HG03135 (cell line): ENCODE data around the gene EXOC3L1.

Experiments
- ATAC-seq: cut with Tn5 transposase; IDR thresholded peaks from one replicate; pipeline ENCODE4 v1.9.1; 2021; ENCODE audit warnings: mild to moderate bottlenecking, moderate library complexity; ENCODE audit not compliant: unreplicated experiment

The EXOC3L1 gene

DNA sequence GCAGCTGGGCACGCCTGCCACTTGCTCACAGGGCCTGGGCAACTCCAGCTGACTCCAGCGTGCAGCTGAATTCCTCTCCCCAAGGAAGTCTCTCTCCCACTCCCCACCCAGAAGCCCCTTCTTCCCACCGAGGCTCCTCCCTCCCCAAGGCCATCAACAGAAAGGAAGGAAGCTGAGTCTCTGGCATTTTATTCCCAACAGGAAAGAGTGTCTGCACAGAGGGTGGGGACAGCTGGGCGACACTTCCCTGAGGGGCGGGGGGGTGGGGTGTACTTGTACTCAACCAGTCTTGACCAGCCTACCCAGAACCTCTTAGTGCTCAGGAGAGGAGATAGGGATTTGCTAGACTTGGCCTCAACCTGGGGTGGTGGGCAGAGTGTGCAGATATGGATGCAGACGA lies at the start of gene EXOC3L1:
TSS of gene EXOC3L1 (minus strand) at position 96 of the 400 bp plus-strand sequence. CDS start 460 bp downstream, outside the sequence.
- ATAC-seq: no peak

DNA sequence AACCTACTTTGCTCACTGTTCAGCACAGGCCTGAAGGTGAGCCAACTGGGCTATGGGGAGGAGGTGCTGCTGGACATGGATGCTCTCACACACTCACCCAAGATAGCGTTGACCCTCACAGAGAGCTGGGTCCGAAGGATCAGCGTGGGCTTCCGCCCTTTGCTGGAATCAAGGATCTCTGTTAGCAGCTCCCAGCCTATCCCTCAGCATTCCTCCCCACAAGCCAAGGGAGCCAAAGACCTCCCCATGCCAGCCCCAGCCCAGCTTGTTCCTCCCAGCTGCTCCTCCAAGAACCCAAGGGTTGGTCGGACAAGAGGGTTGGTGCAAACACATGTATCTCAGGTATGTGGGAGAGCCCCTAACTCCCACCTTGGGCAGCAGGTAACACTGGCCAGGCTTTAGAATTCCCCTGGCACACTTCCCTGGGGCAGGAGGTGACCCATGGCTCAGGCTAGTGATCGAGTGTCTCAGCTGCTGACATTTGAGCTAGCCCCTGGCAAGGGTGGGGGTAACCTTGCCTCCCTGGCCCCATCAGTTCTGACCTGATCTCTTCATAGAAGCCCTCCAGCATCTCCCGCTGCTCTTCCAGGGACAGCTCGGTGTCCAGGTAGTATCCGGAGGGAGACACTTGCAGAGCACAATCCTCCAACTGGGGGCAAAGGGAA lies 49.0 kb upstream of the EXOC3L1 start:
- ATAC-seq: no peak

- ATAC-seq: no peak
Observed at GRCh38 chr16:67238278-67238575, 48.3 kb upstream of the EXOC3L1 start.

GRCh38 chr16:67237396-67238277 lies 47.7 kb upstream of the EXOC3L1 start:
- ATAC-seq: no peak

- no peak for ATAC-seq
Observed at GRCh38 chr16:67236563-67237395, 46.8 kb upstream of the EXOC3L1 start.

DNA sequence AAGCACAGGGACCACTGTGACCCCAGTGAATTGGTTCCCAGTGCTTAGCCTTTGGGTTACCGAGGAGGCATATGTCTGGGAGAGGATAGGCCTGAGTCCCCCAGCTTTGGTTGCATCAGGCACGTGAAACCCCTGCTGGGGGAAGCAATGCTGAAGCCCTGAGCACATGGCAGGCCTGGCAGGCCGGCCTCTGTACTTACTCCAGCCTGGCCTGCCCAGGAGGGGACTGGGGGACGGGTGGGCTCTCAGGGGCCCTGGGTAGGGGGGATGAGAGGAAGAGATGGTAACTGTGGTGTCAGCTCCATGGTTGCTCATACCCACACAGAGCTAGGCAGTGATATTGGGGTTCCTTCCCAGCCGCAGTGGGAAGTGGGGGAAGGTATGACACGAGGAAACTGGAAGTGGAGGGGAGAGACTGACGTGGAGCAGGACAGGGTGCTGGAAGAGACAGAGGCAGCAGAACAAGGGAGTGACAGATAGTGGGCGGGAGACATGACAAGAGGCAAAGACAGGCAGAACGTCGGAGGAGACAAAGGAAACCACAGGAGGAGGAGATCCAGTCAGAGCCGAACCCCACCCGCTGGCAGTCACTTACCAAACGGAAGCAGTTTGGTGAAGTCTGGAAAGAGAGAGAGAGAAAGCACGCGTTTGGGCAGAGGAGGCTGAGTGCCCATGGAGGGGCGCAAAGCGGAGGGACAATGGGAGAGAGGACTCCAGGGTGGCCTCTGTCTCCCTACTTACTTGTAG lies 46.1 kb upstream of the EXOC3L1 start:
- ATAC-seq: no peak

DNA sequence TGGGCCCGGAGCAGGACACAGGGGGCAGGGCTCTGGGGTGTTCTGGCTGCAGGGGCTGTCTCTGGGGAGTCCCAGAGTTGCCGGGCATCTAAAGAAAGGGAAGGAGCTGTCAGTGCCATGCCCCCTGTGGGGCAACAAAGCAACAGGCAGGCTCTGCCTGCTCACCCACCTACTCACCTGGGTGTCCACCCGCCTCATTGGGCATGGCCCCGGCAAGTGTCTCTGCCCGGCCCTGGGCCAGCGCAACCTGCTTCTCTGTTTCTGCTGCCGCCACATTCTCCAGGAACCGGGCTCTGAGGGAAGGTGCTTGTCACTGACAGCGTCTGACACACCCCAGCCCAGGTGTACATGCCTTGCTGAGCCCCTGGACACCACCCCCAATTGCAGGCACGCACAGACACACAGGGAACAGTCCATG lies 44.3 kb upstream of the EXOC3L1 start:
- ATAC-seq: no peak

DNA sequence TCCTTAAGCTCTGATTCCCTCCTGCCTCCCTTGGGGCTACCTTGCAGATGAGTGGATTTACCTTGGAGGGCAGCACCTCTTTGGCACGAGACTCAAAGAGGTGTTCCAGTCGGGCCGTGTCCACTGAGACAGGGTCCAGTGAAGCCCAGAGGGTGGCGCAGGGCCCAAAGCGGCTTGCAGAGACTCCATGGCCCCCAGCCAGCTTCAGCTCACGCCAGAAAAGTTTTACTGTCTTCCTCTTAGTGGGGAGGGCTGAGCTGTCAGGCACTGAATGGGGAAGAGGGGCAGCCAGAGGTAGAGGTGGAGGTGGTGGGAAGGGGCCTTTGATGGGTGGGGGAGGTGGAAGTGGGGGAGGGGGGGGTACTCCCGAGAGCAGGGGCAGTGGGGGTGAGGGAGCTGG lies 43.7 kb upstream of the EXOC3L1 start:
- ATAC-seq: no peak

DNA sequence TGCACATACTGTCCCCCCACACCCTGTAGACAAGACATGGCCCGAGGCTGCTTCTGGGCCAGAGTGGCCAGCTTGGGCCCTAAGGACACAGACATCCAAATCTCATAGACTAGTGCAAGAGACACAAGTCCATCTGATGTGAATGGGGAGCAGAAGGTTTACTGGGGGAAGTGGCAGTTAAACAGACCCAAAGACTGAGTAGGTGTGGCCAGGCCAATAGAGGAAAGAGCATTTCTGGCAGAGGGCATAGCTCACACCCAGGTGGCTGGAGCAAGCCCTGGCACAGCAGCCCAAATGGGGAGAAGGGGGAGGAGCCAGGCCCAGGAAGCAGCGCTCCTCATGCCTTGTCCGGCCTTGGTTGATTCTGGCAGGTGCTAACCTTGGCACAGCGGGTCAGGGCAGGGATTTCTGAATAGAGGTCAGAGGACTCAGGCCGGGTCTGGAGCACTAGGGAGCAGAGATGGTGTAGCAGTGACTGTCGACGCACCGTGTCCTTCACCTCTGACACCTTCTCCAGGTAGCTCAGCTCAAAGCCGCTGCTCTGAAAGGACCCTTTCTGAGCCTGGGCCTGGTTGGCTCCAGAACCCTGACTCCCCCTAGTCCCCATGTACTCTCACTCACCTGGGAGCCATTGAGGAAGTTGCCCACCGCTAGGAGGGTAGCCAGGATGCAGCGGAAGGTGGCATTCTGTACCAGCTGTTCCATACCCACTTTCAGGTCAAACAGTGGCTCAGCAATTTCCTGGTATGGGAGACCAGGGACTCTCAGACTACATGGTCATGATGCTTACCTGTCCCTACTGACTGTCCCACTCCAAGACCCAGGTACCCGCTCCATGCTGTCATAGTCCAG lies 41.1 kb upstream of the EXOC3L1 start:
- no peak for ATAC-seq

DNA sequence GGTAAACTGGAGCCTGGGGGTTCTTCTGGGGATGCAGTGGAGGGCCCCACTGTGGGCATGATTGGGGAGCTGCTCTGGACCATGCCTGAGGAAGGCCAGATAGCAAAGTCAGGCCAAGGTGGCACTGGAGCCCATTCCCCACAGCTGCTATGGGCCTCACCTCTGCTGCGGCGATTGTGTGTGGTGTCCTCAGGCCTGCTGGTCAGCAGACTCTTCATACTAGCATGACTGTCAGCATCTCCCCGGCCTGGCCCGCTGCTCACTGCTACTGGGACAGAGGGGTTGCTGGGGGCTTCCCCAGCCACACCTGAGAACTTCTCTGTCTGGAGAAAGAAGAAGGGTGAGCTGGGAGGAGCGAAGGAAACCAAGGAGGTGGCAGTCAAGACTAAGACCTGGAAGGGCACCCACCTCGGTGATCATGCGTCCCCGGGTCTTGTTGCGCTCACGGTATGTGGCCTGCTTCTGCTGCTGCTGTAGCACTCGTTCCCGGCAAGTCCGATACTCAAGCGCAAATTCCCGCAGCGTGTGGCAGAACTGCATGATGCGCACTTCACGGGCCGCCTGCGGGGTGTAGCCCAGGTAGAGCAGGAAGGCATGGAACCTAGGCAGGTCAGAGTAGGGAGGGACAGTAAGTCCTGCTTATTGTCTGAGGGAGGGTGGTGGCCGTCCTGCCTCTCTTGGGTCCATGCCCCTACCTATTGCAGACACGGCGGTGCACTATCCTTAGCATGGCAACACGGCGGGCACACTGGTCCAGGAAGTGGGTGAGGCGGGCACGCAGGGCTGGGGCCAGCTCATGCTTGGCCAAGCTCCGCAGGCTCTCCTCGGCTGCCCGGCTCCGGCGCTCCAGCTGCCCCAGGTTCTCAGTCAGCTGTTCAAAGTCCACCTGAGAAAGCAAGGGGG lies 40.2 kb upstream of the EXOC3L1 start:
- ATAC-seq: no peak

GRCh38 chr16:67228905-67229304 lies 39.0 kb upstream of the EXOC3L1 start:
- no peak for ATAC-seq

- no peak for ATAC-seq
Observed at GRCh38 chr16:67228034-67228785, 38.3 kb upstream of the EXOC3L1 start.

DNA sequence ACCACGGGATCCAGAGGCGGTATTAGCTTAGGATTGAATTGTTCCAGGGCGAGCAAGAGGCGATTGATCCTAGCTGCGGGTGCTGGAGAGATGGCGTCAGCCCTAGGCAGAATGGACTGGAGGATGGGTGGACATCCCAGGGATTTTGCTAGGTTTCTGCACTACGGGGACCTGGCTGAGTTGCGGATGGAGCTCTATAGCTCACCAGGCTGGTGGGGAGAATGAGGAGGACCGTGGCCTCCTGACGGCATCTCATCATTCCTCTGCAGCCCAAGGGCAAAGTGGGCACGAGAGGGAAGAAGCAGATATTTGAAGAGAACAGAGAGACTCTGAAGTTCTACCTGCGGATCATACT lies 37.6 kb upstream of the EXOC3L1 start:
- ATAC-seq: no peak

DNA sequence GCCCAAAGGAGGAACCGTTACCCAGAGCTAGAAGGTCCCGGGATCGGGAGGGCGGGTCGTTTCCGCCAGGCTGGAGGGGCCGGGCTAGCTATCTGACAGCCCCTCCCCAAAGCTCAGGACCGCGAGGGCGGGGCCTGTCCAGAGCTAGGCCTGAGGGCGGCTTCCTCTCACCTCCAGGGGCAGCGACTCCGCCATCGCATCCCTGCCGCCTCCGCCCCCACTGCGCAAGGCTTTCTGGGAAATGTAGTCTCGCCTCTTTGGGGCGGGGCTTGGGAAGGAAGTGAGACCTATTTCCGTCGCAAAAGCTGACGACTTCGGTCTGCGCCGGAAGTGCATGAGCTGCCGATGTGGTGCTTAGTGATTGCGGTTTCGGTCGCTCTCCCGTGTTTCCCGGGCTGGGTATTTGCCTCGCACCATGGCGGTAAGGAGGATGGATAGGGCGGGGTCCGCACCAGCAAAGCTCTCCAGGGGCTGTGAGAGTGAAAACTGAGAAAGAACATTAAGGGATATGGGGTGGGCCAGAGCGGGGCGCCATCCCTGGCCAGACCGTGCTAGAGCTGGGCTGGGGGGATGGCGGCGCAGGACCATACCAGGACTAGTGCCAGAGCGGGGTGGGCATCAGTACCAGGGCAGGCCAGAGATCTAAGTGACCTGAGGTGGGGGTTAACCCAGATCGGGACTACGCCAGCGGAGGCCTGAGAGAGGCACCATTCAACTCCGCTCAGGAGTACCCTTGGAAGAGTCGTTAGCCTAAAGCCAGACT lies 37.0 kb upstream of the EXOC3L1 start, which contains the start of gene TMEM208:
TSS of gene TMEM208 (plus strand) at position 327 of the 763 bp plus-strand sequence. CDS start at position 416, 89 bp downstream.
- peak; percentile 90 for ATAC-seq

- ATAC-seq: no peak
Observed at GRCh38 chr16:67226295-67226803, 36.4 kb upstream of the EXOC3L1 start.

GRCh38 chr16:67223992-67224391 lies 34.1 kb upstream of the EXOC3L1 start:
- no peak for ATAC-seq
